HG03575 (cell line): ENCODE results near the gene ACVR2A.

Experiments used
- ATAC-seq: cut with Tn5 transposase; IDR thresholded peaks from one replicate; pipeline ENCODE4 v1.9.1; 2021; ENCODE audit not compliant: unreplicated experiment, insufficient number of reproducible peaks, low FRiP score; ENCODE audit errors: extremely low read depth

Gene ACVR2A

DNA sequence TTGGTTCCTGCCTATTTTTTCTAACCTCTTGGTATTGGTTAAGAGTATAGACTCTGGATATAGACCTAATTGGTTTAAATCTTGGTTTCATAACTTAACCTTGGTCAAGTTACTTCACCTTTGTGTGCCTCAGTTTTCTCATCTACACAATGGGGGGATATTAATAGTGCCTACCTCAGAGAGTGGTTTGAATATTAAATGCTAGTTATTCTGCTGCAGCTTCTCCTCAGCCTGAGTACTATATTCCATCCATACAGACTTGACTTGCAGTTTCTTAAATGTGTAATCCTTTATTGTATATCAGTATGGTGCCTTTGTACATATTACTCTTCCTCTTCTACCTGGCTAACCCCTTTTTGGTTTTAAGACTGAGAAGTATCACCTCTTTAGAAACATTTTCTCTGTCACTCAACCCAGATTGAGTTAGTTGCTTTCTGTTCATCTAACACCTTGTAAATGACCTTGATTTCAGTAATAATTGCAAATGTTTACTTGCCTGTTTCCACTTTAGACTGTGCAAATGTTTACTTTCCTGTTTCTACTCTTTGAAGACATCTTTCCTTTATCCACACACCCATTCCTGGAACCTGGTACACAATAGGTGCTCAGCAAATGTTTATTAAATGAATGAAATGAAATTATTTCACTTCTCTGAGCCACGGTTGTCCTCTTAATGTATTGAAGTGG lies 6.6 kb downstream of the ACVR2A start:
- no peak for ATAC-seq

DNA sequence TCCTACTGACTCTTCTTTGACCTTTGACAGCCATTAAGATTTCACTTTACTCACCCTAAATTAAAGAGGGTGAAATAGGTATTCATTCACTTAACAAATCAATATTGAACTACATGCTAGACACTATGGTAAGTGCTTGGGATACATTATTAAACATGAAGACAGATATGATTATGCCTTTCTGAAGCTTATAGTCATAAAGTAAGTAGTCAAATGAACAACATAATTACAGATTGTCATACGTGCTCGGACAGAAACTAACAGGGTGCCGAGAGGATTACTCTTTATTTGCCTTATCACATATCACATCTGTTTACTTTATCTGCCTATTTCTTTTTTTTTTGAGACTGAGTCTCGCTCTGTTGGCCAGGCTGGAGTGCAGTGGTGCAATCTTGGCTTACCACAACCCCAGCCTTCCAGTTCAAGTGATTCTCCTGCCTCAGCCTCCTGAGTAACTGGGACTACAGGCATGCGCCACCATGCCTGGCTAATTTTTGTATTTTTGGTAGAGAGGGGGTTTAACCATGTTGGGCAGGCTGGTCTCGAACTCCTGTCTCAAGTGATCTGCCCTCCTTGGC lies 9.8 kb downstream of the ACVR2A start:
- no peak for ATAC-seq

DNA sequence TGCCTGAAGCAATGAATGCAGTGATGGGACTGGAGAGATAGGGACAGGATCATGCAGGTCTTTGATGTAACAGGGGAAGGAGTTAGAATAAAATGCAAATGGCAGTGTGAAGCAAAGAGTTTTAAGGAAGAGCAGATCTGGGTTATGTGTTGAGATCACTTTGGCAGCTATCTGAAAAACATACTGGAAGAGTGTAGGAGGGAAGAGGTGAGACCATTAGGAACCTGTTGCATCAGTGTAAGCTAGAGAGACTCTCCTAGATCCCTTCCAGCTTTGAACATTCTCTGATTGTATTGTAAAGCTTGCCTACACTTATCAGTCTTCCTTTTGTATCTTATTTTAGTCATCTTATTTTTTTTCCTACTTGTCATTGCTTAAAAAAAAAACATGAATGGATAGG lies 10.5 kb downstream of the ACVR2A start:
- no peak for ATAC-seq

DNA sequence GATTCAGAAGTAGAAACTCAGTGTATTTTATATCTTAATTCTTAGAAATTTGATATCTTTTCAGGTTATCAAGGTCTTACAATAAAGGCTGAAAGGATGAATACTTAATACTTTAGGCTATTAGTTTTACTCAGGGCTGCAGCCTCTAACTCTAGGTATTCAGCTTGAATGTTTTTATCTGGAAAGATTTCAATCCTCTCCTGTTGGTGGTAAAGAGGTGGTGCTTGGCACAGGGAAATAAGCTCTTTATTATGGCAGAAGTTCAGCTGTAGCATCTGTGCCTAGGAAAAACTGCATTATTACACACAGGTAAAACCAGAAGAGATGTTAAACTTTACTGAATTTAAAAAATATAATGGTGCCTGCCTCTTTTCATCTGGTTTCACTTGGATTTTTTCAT lies 11.1 kb downstream of the ACVR2A start:
- ATAC-seq: no peak

DNA sequence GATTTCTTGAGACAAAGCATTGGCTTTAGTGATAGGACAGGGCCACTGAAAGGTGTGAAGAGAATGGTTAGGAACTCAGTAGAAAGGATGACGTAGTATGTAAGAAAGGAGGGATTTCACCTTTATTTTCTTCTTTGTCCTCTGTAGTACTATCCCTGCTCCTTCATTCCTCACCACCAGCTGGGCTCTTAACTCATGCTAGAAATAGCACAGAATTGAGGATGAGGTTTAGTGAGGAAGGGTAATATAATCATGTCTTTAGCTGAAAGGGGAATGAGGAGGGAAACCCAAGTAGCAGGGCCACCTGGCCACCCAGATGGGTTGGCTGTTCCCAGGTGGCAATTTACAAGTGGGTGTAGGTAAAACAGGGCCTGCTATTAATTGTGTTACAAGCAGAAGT lies 15.2 kb downstream of the ACVR2A start:
- no peak for ATAC-seq

DNA sequence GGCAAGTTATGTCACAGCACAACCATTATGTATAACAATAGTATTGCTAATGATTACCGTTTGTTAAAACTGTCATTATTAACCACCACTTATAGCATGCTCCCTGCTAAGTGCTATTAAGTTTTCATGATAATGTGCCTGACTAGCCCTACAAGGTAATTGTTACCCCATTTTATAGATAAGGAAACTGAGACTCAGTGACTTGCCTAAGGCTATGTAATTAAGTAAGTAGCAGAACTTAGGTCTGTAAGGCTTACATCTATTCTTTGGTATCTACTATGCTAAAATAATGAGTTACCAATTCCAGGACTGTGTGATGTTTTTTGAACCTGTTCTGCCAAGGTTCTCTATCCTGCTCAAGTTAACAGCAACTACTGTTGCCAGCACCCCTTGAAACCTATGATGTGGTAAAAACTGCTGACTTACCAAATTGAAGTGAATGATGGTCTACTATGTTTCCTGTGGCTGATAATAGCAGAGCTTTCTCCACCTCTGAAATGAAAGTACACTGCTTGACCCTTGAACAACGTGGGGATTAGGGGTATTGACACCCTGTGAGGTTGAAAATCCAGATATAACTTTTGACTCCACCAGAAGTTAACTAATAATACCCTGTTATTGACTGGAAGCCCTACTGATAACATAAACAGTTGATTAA lies 18.2 kb downstream of the ACVR2A start:
- ATAC-seq: no peak

DNA sequence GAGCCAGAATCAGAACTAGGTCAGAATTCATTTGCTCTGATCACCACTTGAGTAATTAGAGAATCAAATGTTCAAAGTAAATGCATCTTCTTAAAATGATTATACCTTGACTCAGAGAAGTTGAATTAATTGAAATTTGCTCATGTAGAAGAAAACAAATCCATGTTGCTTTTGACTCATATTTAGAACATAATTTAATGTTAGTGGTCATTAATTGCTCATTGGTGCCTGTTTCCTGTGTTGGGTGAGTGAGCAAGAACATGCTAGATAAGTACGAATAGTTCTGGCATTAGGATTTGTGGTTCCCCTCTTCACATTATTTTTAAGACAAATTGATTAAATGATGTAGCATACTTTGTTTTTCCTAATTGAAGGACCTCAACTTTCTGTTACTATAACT lies 19.0 kb downstream of the ACVR2A start:
- no peak for ATAC-seq

DNA sequence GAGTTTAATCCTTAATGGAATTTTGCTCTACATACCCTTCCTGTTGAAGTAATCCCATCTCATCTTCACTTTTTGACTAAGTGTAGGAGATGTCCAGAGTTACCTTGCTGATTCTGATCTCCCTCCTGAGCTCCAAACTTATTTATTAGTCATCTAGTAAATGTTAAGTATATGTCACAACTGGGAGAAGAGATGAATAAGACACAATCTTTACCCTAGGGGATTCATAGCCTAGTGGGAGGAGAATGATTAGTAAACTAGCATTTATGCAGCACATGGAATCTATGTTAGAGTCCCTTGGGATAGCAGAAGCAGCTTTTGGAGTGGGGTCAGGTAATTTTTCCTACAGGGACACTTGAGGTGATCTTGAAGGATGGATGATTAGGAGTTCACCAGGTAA lies 20.7 kb downstream of the ACVR2A start:
- ATAC-seq: no peak

DNA sequence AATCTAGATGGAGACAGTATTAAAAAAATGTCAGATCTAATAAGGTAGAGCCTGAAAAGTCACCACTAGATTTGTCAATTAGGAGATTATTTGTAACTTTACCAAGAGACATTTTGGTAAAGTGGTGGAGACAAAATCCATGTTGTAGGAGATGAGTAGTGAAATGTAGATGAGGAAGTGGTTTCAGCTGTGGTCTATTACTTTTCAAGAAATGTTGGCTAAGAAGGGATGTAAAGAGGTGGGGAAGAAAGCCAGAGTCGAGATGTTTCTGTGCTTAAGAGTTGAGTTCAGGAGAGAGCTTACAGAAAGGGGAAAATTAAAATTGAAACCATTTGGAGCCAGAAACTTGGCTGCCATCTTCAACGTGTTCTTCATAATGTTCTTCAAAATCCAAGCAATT lies 22.2 kb downstream of the ACVR2A start:
- no peak for ATAC-seq

DNA sequence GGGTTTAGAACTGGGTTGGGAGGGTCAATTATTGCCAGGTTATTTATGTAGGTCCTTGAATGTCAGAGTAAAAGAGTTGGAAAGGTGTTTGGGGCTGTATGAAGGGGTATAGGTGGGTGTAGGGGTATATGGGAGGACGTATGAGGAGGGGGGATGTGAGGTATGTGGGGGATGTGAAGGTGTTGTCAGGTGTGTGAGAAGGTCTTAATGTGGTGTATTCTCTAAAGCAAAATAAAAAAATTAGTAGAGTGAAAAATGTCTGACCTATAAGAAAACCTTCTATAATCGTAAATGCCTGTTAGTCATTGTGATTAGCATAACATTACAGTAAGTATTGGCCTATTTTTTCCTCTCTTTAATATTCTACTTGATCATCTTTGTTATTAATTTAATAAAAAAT lies 25.1 kb downstream of the ACVR2A start:
- no peak for ATAC-seq

DNA sequence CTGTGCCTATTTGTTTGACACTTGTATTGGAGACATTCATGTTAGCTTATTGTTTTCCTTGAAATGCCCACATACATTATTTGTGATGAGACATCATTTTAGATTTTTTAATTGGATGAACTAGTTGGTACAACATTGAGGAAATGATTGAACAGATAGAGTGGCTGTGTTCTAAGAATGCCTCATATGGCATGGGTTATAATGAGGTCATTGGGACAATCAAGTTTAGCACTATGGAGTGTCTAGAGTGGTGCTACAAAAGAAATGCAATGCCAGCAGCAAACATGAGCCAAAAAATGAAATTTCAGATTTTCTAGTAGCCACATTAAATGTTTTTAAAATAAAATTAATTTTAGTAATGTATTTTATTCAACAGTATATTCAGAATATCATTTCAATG lies 28.1 kb downstream of the ACVR2A start:
- no peak for ATAC-seq

DNA sequence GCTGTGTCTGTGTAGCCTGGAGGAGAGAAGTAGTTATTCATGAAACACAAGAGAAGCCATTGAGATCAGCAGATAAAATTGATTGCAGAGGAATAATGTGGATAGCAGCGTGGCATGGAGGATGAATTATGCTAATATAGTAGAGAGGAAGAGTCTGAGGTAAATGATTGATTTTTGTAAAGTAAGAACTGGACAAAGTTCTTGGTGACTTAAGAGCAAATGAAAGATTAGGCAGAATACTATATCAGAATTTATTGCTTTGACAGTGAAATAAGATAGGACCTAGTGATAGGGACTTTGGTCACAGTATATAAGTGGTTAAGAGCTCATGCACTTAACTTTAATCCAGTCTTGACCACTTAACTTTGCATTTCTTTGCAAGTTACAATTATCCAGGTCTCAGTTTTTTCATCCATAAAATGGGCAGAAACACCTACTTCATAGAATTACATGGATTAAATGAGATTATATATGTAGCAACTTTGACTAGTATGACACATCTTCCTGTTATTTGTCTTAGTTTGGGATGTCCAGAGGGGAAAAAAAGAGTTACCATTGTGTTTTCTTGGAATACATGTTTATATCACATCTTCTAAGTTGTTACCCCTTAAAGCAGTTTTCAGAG lies 29.1 kb downstream of the ACVR2A start:
- no peak for ATAC-seq

DNA sequence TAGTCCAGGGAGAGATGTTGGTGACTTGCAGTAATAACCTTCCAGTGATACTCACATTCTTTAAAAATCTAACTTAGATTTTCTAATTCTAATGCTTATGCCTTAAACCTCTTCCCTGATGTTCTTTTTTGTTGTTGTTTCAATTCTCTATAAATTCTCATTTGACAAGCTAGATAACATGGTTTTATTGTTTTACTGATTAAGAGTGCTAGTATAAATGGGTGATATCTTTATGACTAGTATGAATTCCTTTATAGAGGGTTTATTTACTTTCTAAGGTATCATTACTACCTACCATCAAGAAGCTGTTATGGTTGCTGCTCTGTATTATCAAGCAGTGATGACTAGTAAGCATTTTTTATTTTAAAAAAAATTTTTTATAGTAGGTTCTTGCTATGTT lies 35.0 kb downstream of the ACVR2A start:
- no peak for ATAC-seq

DNA sequence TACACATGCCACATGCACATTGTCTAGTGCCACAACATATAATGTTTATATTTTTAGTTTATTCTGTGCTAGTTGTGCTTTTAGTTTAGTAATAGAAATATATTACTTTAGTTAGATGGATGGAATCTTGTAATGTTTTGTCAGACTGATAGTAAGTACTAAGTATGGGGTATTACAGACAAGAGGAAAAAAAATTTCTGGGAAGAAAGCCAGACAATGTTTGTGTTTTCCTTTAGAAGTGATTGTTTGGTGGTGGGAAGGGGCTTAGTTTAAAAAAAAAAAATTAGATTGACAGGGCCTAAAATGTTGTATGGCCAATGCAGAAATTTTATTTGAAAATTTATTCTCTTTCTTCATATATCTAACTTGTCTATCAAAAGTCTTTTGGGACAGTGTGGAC lies 37.8 kb downstream of the ACVR2A start:
- no peak for ATAC-seq

DNA sequence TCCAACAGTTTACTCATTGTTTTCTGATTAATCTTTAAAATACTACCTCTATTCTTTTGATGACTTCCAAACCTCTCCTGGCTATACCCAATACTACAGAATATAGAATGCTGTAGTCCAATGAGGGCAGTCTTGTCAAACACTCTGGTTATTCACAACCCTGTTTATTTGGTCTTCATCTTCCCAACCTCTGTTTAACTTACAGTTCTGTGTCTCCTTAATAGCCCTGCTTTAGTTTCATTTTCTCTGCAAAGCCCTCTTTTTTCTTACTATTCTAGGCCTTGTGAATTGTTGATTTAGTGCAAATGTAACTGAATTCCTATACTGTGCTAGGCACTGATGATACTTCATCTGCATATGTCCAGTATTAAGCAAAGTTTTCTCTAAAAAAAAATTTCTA lies 40.0 kb downstream of the ACVR2A start:
- no peak for ATAC-seq

DNA sequence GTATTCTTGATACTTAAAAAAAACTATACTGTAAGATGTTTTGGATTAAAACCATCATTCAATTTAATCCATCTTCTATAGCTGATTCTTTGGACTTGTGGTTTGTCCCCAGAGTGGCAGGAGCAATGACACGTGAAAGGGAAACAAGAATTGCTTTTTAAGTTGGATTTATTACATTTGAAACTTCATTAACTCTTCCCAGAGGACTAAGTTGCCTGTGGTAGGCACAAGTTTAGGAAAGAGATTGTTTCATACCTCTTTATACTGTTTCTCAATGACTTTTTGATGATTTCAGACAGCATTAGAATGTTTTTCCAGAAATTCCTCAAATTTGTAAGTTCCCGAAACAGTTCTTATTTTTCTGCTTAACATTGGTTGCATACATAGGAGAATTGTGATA lies 41.3 kb downstream of the ACVR2A start:
- no peak for ATAC-seq

DNA sequence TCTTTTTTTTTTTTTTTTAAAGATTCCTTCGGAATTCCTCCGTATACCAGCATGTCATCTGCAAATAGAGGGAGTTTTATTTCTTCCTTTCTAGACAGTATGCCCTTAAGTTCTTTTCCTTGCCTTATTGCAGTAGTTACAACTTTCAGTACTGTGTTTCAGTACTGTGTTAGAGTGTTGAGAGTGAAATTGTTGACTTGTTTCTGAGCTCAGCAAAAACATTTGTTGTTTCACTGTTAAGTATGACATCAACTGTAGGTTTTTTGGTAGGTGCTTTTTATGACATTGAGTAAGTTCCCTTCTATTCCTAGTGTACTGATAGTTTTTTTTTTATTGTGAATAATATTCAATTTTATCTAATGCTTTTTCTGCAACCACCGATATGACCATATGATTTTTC lies 43.9 kb downstream of the ACVR2A start:
- no peak for ATAC-seq

DNA sequence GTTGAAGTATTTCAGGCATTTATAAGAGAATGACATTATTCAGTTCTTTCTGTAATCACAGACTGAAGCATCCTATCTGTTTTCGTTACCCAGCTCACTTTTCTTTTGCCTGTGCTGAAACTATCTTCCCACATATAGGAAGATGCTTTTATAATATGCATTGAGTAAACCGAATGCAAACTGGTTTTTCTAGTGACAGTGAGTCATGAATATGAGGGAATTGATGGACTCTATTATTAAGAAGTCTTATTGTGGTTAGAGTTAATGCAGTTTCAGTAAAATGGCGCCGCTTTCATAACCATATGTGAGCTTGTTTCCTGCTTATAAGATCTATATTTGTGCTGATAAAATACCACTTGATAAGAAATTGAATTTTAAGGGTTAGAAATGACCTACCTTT lies 59.2 kb downstream of the ACVR2A start:
- ATAC-seq: no peak

DNA sequence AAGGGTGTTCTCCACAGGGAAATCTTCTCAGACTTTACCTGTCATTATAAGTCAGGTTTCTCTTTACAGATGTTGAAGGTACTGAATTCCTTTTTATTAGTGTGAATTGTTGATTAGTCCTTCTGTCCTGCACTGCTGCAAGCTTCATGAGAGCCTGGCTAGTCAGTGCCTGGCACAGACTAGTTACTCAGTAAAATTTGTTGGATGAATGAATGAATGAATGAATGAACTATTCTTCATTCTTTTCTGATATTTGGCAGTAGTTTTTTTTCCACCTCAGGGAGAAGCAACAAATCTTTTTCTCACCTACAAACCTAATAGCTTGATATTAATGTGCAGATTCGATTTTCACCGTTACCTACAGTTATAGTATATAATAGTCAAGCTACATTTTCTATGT lies 64.3 kb downstream of the ACVR2A start:
- no peak for ATAC-seq

DNA sequence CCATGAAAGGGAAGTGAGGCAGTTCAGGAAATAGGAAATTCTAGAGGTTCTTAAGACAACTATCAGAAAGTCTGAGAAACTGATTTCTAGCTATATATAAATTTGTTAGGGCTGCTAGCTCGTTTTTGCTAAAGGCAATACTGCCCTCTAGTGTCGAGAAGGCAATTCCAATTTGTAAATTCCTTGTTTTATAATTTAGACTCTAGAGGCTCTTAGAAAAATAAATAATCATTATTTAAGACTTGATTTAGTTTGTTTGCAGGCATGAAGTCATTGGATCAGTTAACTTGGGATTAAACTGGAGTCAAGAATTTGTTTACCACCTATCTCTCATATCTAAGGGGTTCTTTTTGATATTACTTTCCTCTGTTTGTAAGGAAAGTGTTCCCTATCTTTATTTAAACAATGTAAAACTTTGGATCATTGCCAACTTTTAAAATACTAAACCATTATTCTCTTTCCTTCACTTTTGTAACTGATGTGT lies 66.2 kb downstream of the ACVR2A start:
- no peak for ATAC-seq
